Kidney epithelial cell (primary cell): Measurements from ENCODE around the gene LRFN2. TPM values are rescaled to one million over a fixed set of nuclear protein-coding genes. Genes with fewer than 3 reads are reported as not detected.

Source experiments
- DNase-seq: peaks from one replicate; pipeline ENCODE4 v3.0.0-alpha.2; 2010; ENCODE audit warnings: low read depth
- H3K27me3 ChIP-seq: 2 replicates; pipeline ENCODE4 v1.6.0; 2011; ENCODE audit warnings: low read length; ENCODE audit not compliant: control insufficient read depth, insufficient read depth
- H3K36me3 ChIP-seq: 2 replicates; pipeline ENCODE4 v1.5.1; 2011; ENCODE audit warnings: low read length; ENCODE audit not compliant: control insufficient read depth, insufficient read depth
- H3K4me3 ChIP-seq: 2 replicates; pipeline ENCODE4 v1.5.1; 2011; ENCODE audit warnings: low read depth, mild to moderate bottlenecking, control low read depth, low read length
- CTCF ChIP-seq: IDR thresholded peaks from 2 replicates; pipeline ENCODE4 v1.5.1; 2011; ENCODE audit warnings: mild to moderate bottlenecking, moderate library complexity, low read length, control low read depth, inconsistent platforms; ENCODE audit not compliant: insufficient read depth, poor library complexity, severe bottlenecking
- total RNA-seq: library from RNA; depleted of rRNA; stranded (reverse); fragments of >200 nt; gene quantifications from 2 replicates; pipeline ENCODE4 v1.2.3, GENCODE V29; 2015

LRFN2 gene
- total RNA-seq, 1 donor from 2014 or later, result not detected

GRCh38 chr6:40419377-40419776, 167.8 kb downstream of the LRFN2 start:
- Histone ChIP-seq H3K4me3 (no peak overlapping the region), H3K36me3 (no peaks in the 10 kb centered on the region), H3K27me3 (no peaks in the 10 kb centered on the region)
- DNase-seq, result no peak
- TF ChIP-seq CTCF, result no peak

GRCh38 chr6:40417031-40417430, 170.1 kb downstream of the LRFN2 start:
- Histone ChIP-seq H3K27me3 (no peaks in the 10 kb centered on the region), H3K36me3 (no peaks in the 10 kb centered on the region), H3K4me3 (no peak overlapping the region)
- TF ChIP-seq CTCF, result no peak
- DNase-seq, result no peak

GRCh38 chr6:40414617-40415016, 172.5 kb downstream of the LRFN2 start:
- Histone ChIP-seq H3K4me3 (no peak overlapping the region), H3K27me3 (no peaks in the 10 kb centered on the region), H3K36me3 (no peaks in the 10 kb centered on the region)
- no peak for DNase-seq
- TF ChIP-seq CTCF, result no peak

- H3K36me3 ChIP-seq, result no peaks in the 10 kb centered on the region
- no peaks in the 10 kb centered on the region for H3K27me3 ChIP-seq
- no peak for DNase-seq
- no peak for TF ChIP-seq CTCF
- H3K4me3 ChIP-seq, result no peak overlapping the region
Measured at GRCh38 chr6:40413239-40413638, 173.9 kb downstream of the LRFN2 start.

DNA sequence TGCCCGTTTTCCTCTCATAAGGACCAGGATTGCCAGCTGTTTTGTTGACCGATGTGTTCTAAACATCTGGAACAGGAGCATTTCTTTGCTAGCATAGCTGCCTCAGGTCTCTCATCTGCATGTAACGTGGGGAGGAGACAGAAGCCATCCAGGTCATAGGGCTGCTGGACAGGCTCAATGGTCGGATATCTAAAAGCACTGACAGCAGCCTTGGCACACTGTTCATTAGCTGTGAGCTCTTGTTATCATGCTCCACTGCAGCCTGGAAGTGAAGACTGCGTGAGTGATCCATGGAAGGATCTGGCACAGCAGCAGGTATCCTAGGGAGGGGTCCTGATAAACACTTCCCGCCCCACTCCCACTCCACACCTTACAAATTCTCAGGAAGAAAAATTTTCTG, 175.3 kb downstream of the LRFN2 start:
- no peak for DNase-seq
- no peak for TF ChIP-seq CTCF
- H3K4me3 ChIP-seq, result no peak overlapping the region

GRCh38 chr6:40410821-40411220, 176.3 kb downstream of the LRFN2 start:
- no peaks in the 10 kb centered on the region for H3K27me3 ChIP-seq
- DNase-seq, result no peak

More for the DNA sequence above, 175.3 kb downstream of the LRFN2 start:
- no peaks in the 10 kb centered on the region for H3K36me3 ChIP-seq
- H3K27me3 ChIP-seq, result no peaks in the 10 kb centered on the region

More at GRCh38 chr6:40410821-40411220, 176.3 kb downstream of the LRFN2 start:
- Histone ChIP-seq H3K4me3 (no peak overlapping the region), H3K36me3 (no peaks in the 10 kb centered on the region)
- TF ChIP-seq CTCF, result no peak
